H1 (cell line): ENCODE measurements around the gene FAM9C. TPM values are rescaled to one million over a fixed set of nuclear protein-coding genes. Genes with fewer than 3 reads are reported as not detected.

Experiments
- CBX8 ChIP-seq: fragments of 300-800, 300-1000 bp; sonication (generic); IDR thresholded peaks from 2 replicates; pipeline ENCODE4 v1.7.1; 2016; ENCODE audit warnings: low read depth, low read length, borderline replicate concordance
- CHD2 ChIP-seq: IDR thresholded peaks from 2 replicates; pipeline ENCODE4 v1.6.1; 2012; ENCODE audit warnings: low read length, improper control_type of control experiment
- CTBP2 ChIP-seq: IDR thresholded peaks from 2 replicates; pipeline ENCODE4 v1.7.0; 2011; ENCODE audit warnings: borderline replicate concordance, mild to moderate bottlenecking, moderate library complexity, mixed read lengths, low read length; ENCODE audit not compliant: insufficient read depth, insufficient read length
- CTCF ChIP-seq, 3 experiments: IDR thresholded peaks; 1 replicate in 2 of 3; 2 replicates in 1 of 3; pipeline versions ENCODE4 v1.5.1 to v1.6.1; 2011; ENCODE audit warnings: low read length in 3 of 3, mild to moderate bottlenecking in 3 of 3, inconsistent platforms in 2 of 3, low read depth in 1 of 3, moderate library complexity in 1 of 3; ENCODE audit not compliant: insufficient read depth in 1 of 3; ENCODE audit errors: control extremely low read depth in 1 of 3
- EGR1 ChIP-seq: IDR thresholded peaks from 2 replicates; pipeline ENCODE4 v1.6.1; 2011; ENCODE audit warnings: low read depth, low read length, borderline replicate concordance
- JUND ChIP-seq: IDR thresholded peaks from 2 replicates; pipeline ENCODE4 v1.6.1; 2011; ENCODE audit warnings: mild to moderate bottlenecking, improper control_type of control experiment, low read length
- NANOG ChIP-seq: IDR thresholded peaks from 2 replicates; pipeline ENCODE4 v1.6.1; 2011; ENCODE audit warnings: low read length, low read depth, mild to moderate bottlenecking, inconsistent platforms; ENCODE audit not compliant: insufficient read depth, poor library complexity, severe bottlenecking
- PHF8 ChIP-seq: fragments of 200-600 bp; sonication (generic); conservative IDR thresholded peaks from 2 replicates; pipeline ENCODE4 v1.7.1; 2012; ENCODE audit warnings: low read depth, mild to moderate bottlenecking, inconsistent platforms, low read length, moderate library complexity
- RFX5 ChIP-seq: IDR thresholded peaks from 2 replicates; pipeline ENCODE4 v1.6.1; 2011; ENCODE audit warnings: low read depth, low read length, improper control_type of control experiment, borderline replicate concordance
- TAF1 ChIP-seq: IDR thresholded peaks from 2 replicates; pipeline ENCODE4 v1.6.1; 2011; ENCODE audit warnings: mild to moderate bottlenecking, low read depth, low read length
- YY1 ChIP-seq: IDR thresholded peaks from 2 replicates; pipeline ENCODE4 v1.6.1; 2011; ENCODE audit warnings: low read depth, mild to moderate bottlenecking, low read length
- polyA plus RNA-seq, 7 experiments: library from polyadenylated mRNA; depleted of rRNA in 3 of 7; stranded (reverse) in 5 of 7; unstranded in 2 of 7; fragments of >200 nt in 5 of 7; fragments of 200-250 nt in 2 of 7; gene quantifications; 1 replicate in 5 of 7; 2 replicates in 1 of 7; 4 replicates in 1 of 7; pipeline versions ENCODE4 v1.2.1 to v1.2.3, GENCODE V29; 2011 to 2013; ENCODE audit warnings: missing spikeins in 2 of 7, mixed read lengths in 2 of 7
- total RNA-seq: library from RNA; stranded (reverse); fragmentation: NEBNext Ultra II Directional; extraction: Animal tissue kit (Norgen Biotek cat#: 25700); gene quantifications from 2 replicates; pipeline ENCODE4 v1.2.1, GENCODE V29; 2021

The FAM9C gene
- total and polyA plus RNA-seq, 2 of the 8 experiments (the other 6 are each of a cell fraction or from before 2014, with no cell fraction given) = not detected

GRCh38 chrX:13051167-13051528 is 6.7 kb upstream of the FAM9C start (continued):
- no peak for TF ChIP-seq CTCF (IDR thresholded peaks at IDR 0.05; ENCODE audit: control extremely low read depth in 1 of 3, insufficient read depth in 1 of 3, low read depth in 1 of 3, low read length in 3 of 3)
- TF ChIP-seq EGR1 = no peak
- TF ChIP-seq YY1 = no peak
- no peak for TF ChIP-seq JUND
- no peak for TF ChIP-seq CHD2
- TF ChIP-seq RFX5 = no peak
- TF ChIP-seq CBX8 = no peak
- TF ChIP-seq PHF8 = no peak
- no peak for TF ChIP-seq NANOG
- no peak for TF ChIP-seq CTBP2
- TF ChIP-seq TAF1 = no peak
- TF ChIP-seq, all 59 proteins: peak for 0
